ENCODE data around the gene GGTLC2. TPM values are rescaled to one million over a fixed set of nuclear protein-coding genes. Genes with fewer than 3 reads are reported as not detected.

GGTLC2 gene
- not detected in 2 replicates for total RNA-seq

GRCh38 chr22:22644314-22644713 is at the start of gene GGTLC2:
GGTLC2 (plus strand) TSS chr22:22644614; CDS start chr22:22646346, 1,732 bp downstream.

Other genes with a start within 250 kb of the GGTLC2 start
- 1.2 and 1.7 TPM in 2 replicates for gene ZNF280B, start 135.9 kb upstream of the GGTLC2 start, total RNA-seq
- gene ZNF280A, start 124.3 kb upstream of the GGTLC2 start, total RNA-seq = not detected in 2 replicates
- gene PRAME, start 85.3 kb upstream of the GGTLC2 start, total RNA-seq = not detected in 2 replicates
- gene IGLL5, start 243.2 kb downstream of the GGTLC2 start, total RNA-seq = not detected in 2 replicates

All from pericardium fibroblast (primary cell).